GM12878 (cell line): ENCODE results near the gene MRPS27. TPM values are rescaled to one million over a fixed set of nuclear protein-coding genes. Genes with fewer than 3 reads are reported as not detected.
A peak's percentile ranks its signal among the peaks of the same experiment; 100 is the strongest.

Experiments used
- ASH2L ChIP-seq: fragments of 300-600, 200-600 bp; sonication (generic); IDR thresholded peaks from 2 replicates; pipeline ENCODE4 v1.6.1; 2017; ENCODE audit warnings: low read depth, mild to moderate bottlenecking, borderline replicate concordance
- CEBPZ ChIP-seq: fragments of 150-350 bp; IDR thresholded peaks from 2 replicates; pipeline ENCODE4 v1.6.1; 2016; ENCODE audit warnings: low read depth, low read length
- CHD2 ChIP-seq: IDR thresholded peaks from 2 replicates; pipeline ENCODE4 v1.6.1; 2011; ENCODE audit warnings: low read depth, low read length, improper control_type of control experiment, borderline replicate concordance
- CREB1 ChIP-seq: IDR thresholded peaks from 2 replicates; pipeline ENCODE4 v1.6.1; 2012; ENCODE audit warnings: low read depth, mild to moderate bottlenecking, inconsistent platforms
- E4F1 ChIP-seq: fragments of 450-650 bp; IDR thresholded peaks from 2 replicates; pipeline ENCODE4 v1.6.1; 2018; ENCODE audit warnings: borderline replicate concordance, mild to moderate bottlenecking; ENCODE audit not compliant: partially characterized antibody
- EED ChIP-seq: sonication (generic); IDR thresholded peaks from 2 replicates; pipeline ENCODE4 v1.6.1; 2016; ENCODE audit warnings: antibody characterized with exemption, low read depth
- EP300 ChIP-seq, 2 experiments: fragments of 150-350 bp in 1 of 2; IDR thresholded peaks; 2 replicates each; pipeline ENCODE4 v1.6.1; 2011 to 2012; ENCODE audit warnings: low read depth in 2 of 2, low read length in 2 of 2, borderline replicate concordance in 1 of 2, improper control_type of control experiment in 1 of 2, inconsistent platforms in 1 of 2; ENCODE audit not compliant: control insufficient read depth in 1 of 2
- GATAD2B ChIP-seq: fragments of 450-650 bp; conservative IDR thresholded peaks from 2 replicates; pipeline ENCODE4 v1.6.1; 2017; ENCODE audit warnings: low read depth, mild to moderate bottlenecking, moderate library complexity
- JUNB ChIP-seq: IDR thresholded peaks from 2 replicates; pipeline ENCODE4 v1.6.1; 2016; ENCODE audit warnings: antibody characterized with exemption, mild to moderate bottlenecking
- NFYB ChIP-seq: IDR thresholded peaks from 2 replicates; pipeline ENCODE4 v1.6.1; 2011; ENCODE audit warnings: low read depth, mild to moderate bottlenecking, low read length, improper control_type of control experiment, moderate library complexity; ENCODE audit not compliant: insufficient read depth
- NR2C2 ChIP-seq: IDR thresholded peaks from 2 replicates; pipeline ENCODE4 v1.6.1; 2011; ENCODE audit warnings: borderline replicate concordance, low read depth; ENCODE audit not compliant: control insufficient read depth, insufficient read length
- NRF1 ChIP-seq: conservative IDR thresholded peaks from 2 replicates; pipeline ENCODE4 v1.6.1; 2011; ENCODE audit warnings: mild to moderate bottlenecking, low read depth, low read length, improper control_type of control experiment
- PAX8 ChIP-seq: fragments of 450-650 bp; IDR thresholded peaks from 2 replicates; pipeline ENCODE4 v1.6.1; 2017; ENCODE audit warnings: mild to moderate bottlenecking, moderate library complexity
- POU2F2 ChIP-seq: IDR thresholded peaks from 3 replicates; pipeline ENCODE4 v1.6.1; 2011; ENCODE audit warnings: low read depth, mild to moderate bottlenecking, low read length, borderline replicate concordance
- RAD51 ChIP-seq: fragments of 450-650 bp; IDR thresholded peaks from 2 replicates; pipeline ENCODE4 v1.6.1; 2016; ENCODE audit warnings: moderate library complexity, mild to moderate bottlenecking, inconsistent platforms
- RCOR1 ChIP-seq: conservative IDR thresholded peaks from 2 replicates; pipeline ENCODE4 v1.6.1; 2012; ENCODE audit warnings: low read depth, low read length, improper control_type of control experiment
- SIN3A ChIP-seq: IDR thresholded peaks from 2 replicates; pipeline ENCODE4 v1.6.1; 2012; ENCODE audit warnings: low read depth, low read length, improper control_type of control experiment
- SIX5 ChIP-seq: IDR thresholded peaks from 2 replicates; pipeline ENCODE4 v1.6.1; 2011; ENCODE audit warnings: mild to moderate bottlenecking, low read depth, low read length, moderate library complexity; ENCODE audit not compliant: severe bottlenecking
- STAT1 ChIP-seq: fragments of 450-650 bp; conservative IDR thresholded peaks from 2 replicates; pipeline ENCODE4 v1.6.1; 2014; ENCODE audit warnings: antibody characterized with exemption, mild to moderate bottlenecking
- TAF1 ChIP-seq: IDR thresholded peaks from 2 replicates; pipeline ENCODE4 v1.6.1; 2011; ENCODE audit warnings: mild to moderate bottlenecking, low read depth, low read length, borderline replicate concordance
- ZNF274 ChIP-seq: IDR thresholded peaks from one replicate; pipeline ENCODE4 v1.8.0; 2011; ENCODE audit not compliant: insufficient read length, insufficient read depth
- polyA plus RNA-seq, 11 experiments: library from polyadenylated mRNA; depleted of rRNA in 4 of 11; unstranded in 6 of 11; stranded (reverse) in 5 of 11; fragments of >200 nt; fragmentation: Nextera tagmentation in 4 of 11; fragmentation: Illumina TruSeq in 1 of 11; extraction: Ambion mirVana in 4 of 11; extraction: Trizol in 1 of 11; gene quantifications; 1 replicate in 1 of 11; 2 replicates in 10 of 11; pipeline versions ENCODE4 v1.2.1 to v1.2.3, GENCODE V29; 2011 to 2016; ENCODE audit warnings: inconsistent platforms in 2 of 11, missing spikeins in 2 of 11, low read depth in 1 of 11
- total RNA-seq, 4 experiments: library from RNA; depleted of rRNA in 3 of 4; stranded (reverse); fragments of >200 nt in 3 of 4; fragmentation: Illumina TruSeq in 1 of 4; extraction: Trizol in 1 of 4; gene quantifications; 2 replicates each; pipeline versions ENCODE4 v1.2.1 to v1.2.3, GENCODE V29; 2013 to 2021
- TF ChIP-seq, protein P1 (sequence below): fragments of 450-650 bp; formaldehyde crosslinking; IDR thresholded peaks from 2 replicates; pipeline ENCODE4 v1.4.0; 2022; ENCODE audit warnings: mild to moderate bottlenecking, moderate library complexity

Gene MRPS27
- total and polyA plus RNA-seq, 10 of the 15 experiments (the other 5 are each of a cell fraction or from before 2014, with no cell fraction given): 61.0 to 128 (median 93.0) TPM

DNA sequence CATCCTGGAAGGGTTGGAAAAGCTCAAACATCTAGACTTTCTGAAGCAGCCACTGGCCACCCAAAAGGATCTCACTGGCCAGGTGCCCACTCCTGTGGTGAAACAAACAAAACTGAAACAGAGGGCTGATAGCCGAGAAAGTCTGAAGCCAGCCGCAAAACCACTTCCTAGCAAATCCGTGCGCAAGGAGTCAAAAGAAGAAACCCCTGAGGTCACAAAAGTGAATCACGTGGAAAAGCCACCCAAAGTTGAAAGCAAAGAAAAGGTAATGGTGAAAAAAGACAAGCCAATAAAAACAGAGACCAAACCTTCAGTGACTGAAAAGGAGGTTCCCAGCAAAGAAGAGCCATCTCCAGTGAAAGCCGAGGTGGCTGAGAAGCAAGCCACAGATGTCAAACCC lies 125.2 kb downstream of the MRPS27 start (continued):
- no peak for TF ChIP-seq SIN3A
- TF ChIP-seq TAF1: no peak
- TF ChIP-seq POU2F2: peak; percentile 77; the same call in 2 of the 3 replicates
- no peak for TF ChIP-seq E4F1
- TF ChIP-seq CHD2: no peak
- no peak for TF ChIP-seq SIX5
- no peak for TF ChIP-seq ZNF274
- TF ChIP-seq NR2C2: no peak
- TF ChIP-seq RAD51: peak; percentile 70
- TF ChIP-seq NFYB: no peak
- TF ChIP-seq JUNB: peak; percentile 92
- TF ChIP-seq NRF1: no peak
- no peak for TF ChIP-seq ASH2L
- TF ChIP-seq STAT1: no peak
- no peak for TF ChIP-seq GATAD2B
- TF ChIP-seq, protein P1, sequence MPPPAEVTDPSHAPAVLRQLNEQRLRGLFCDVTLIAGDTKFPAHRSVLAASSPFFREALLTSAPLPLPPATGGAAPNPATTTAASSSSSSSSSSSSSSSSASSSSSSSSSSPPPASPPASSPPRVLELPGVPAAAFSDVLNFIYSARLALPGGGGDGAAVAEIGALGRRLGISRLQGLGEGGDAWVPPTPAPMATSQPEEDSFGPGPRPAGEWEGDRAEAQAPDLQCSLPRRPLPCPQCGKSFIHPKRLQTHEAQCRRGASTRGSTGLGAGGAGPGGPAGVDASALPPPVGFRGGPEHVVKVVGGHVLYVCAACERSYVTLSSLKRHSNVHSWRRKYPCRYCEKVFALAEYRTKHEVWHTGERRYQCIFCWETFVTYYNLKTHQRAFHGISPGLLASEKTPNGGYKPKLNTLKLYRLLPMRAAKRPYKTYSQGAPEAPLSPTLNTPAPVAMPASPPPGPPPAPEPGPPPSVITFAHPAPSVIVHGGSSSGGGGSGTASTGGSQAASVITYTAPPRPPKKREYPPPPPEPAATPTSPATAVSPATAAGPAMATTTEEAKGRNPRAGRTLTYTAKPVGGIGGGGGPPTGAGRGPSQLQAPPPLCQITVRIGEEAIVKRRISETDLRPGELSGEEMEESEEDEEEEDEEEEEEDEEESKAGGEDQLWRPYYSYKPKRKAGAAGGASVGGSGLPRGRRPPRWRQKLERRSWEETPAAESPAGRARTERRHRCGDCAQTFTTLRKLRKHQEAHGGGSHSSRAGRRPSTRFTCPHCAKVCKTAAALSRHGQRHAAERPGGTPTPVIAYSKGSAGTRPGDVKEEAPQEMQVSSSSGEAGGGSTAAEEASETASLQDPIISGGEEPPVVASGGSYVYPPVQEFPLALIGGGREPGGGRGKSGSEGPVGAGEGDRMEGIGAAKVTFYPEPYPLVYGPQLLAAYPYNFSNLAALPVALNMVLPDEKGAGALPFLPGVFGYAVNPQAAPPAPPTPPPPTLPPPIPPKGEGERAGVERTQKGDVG (CRISPR knock-in tag): no peak
- TF ChIP-seq PAX8: no peak
- TF ChIP-seq EP300 (IDR thresholded peaks at IDR 0.05; ENCODE audit: borderline replicate concordance in 1 of 2, control insufficient read depth in 1 of 2, low read depth in 2 of 2, low read length in 2 of 2): peak; percentile 41 to 86; a peak in 3 of 4 replicates
- TF ChIP-seq RCOR1: no peak
- TF ChIP-seq CREB1: peak; percentile 59; the same call in 1 of the 2 replicates
- peak; percentile 92 for TF ChIP-seq EED
- no peak for TF ChIP-seq CEBPZ
